Endometrial microvascular endothelial cells (primary cell): Measurements from ENCODE around the gene DPM1. TPM values are rescaled to one million over a fixed set of nuclear protein-coding genes. Genes with fewer than 3 reads are reported as not detected.

ENCODE experiments used
- in situ Hi-C: cut with HindIII; loops from 2 replicates; pipeline ENCODE4 v1.10.0; 2017; ENCODE audit warnings: low sequenced_read_pairs, low pct_unique_long_range_greater_than_20kb; ENCODE audit errors: inconsistent ontology term
- total RNA-seq: library from RNA; depleted of rRNA; stranded (reverse); fragments of >200 nt; gene quantifications from one replicate; pipeline ENCODE4 v1.2.3, GENCODE V29; 2015; ENCODE audit errors: inconsistent ontology term

DPM1 gene
- total RNA-seq, 1 donor from 2014 or later: 77.8 TPM

- in situ Hi-C loops: no loop called here
Measured at GRCh38 chr20:50911716-50912115, 46.6 kb downstream of the DPM1 start.

- in situ Hi-C loops: no loop called here
Measured at GRCh38 chr20:50911030-50911429, 47.3 kb downstream of the DPM1 start.

GRCh38 chr20:50909413-50909812 lies 48.9 kb downstream of the DPM1 start:
- in situ Hi-C loops: no loop called here

GRCh38 chr20:50904067-50904570 lies 54.2 kb downstream of the DPM1 start:
- in situ Hi-C loops: no loop called here

- in situ Hi-C loops: no loop called here
Measured at GRCh38 chr20:50903353-50904051, 54.8 kb downstream of the DPM1 start.

- in situ Hi-C loops: no loop called here
Measured at GRCh38 chr20:50901301-50901700, 57.0 kb downstream of the DPM1 start.

GRCh38 chr20:50900261-50900660 lies 58.1 kb downstream of the DPM1 start:
- in situ Hi-C loops: no loop called here

- in situ Hi-C loops: no loop called here
Measured at GRCh38 chr20:50898475-50898874, 59.9 kb downstream of the DPM1 start.

- in situ Hi-C loops: no loop called here
Measured at GRCh38 chr20:50895111-50895830, 63.1 kb downstream of the DPM1 start.

- in situ Hi-C loops: no loop called here
Measured at GRCh38 chr20:50893620-50894019, 64.7 kb downstream of the DPM1 start.

- in situ Hi-C loops: no loop called here
Measured at GRCh38 chr20:50892394-50892793, 65.9 kb downstream of the DPM1 start.

- in situ Hi-C loops: no loop called here
Measured at GRCh38 chr20:50891138-50891537, 67.2 kb downstream of the DPM1 start.

GRCh38 chr20:50887576-50887975 lies 70.8 kb downstream of the DPM1 start:
- in situ Hi-C loops: no loop called here

- in situ Hi-C loops: no loop called here
Measured at GRCh38 chr20:50886184-50886790, 72.0 kb downstream of the DPM1 start.

- in situ Hi-C loops: no loop called here
Measured at GRCh38 chr20:50885781-50886180, 72.6 kb downstream of the DPM1 start.

GRCh38 chr20:50885068-50885467 lies 73.3 kb downstream of the DPM1 start:
- in situ Hi-C loops: no loop called here
